B cell (primary cell): ENCODE measurements around the gene OR51B2.

Source experiments
- CTCF ChIP-seq: fragments of 200-600 bp; IDR thresholded peaks from one replicate; pipeline ENCODE4 v1.8.0; 2022; ENCODE audit warnings: antibody characterized with exemption, mild to moderate bottlenecking
- EZH2 ChIP-seq: IDR thresholded peaks from 2 replicates; pipeline ENCODE4 v1.6.1; 2012; ENCODE audit warnings: borderline replicate concordance, low read depth, mild to moderate bottlenecking, moderate library complexity, low read length; ENCODE audit not compliant: insufficient read depth, poor library complexity, severe bottlenecking

- TF ChIP-seq CTCF (no peak), EZH2 (no peak)
Measured at GRCh38 chr11:5369789-5370188, 45.7 kb upstream of the OR51B2 start.
